ENCODE measurements around the gene MRPL1.

MRPL1 gene

GRCh38 chr4:77992581-77992980, 130.0 kb downstream of the MRPL1 start:
- in situ Hi-C loops (cut with MboI; ENCODE audit: low pct_unique_long_range_greater_than_20kb, low sequenced_read_pairs, unreplicated experiment) = no loop called here
- no peak for DNase-seq (ENCODE audit: low spot score)
- no peak for TF ChIP-seq CTCF (IDR thresholded peaks at IDR 0.05; ENCODE audit: extremely low read depth, insufficient read depth, missing control alignments)

- TF ChIP-seq CTCF (IDR thresholded peaks at IDR 0.05; ENCODE audit: extremely low read depth, insufficient read depth, missing control alignments) = peak; percentile 11
- DNase-seq (ENCODE audit: low spot score) = peak; percentile 41
- in situ Hi-C loops (cut with MboI; ENCODE audit: low pct_unique_long_range_greater_than_20kb, low sequenced_read_pairs, unreplicated experiment) = no loop called here
Observed at GRCh38 chr4:77994194-77994721, 131.6 kb downstream of the MRPL1 start.

- no peak for TF ChIP-seq CTCF (IDR thresholded peaks at IDR 0.05; ENCODE audit: extremely low read depth, insufficient read depth, missing control alignments)
Observed at GRCh38 chr4:77996076-77996475, 133.4 kb downstream of the MRPL1 start.

GRCh38 chr4:78001531-78001930, 138.9 kb downstream of the MRPL1 start:
- in situ Hi-C loops (cut with MboI; ENCODE audit: low pct_unique_long_range_greater_than_20kb, low sequenced_read_pairs, unreplicated experiment) = no loop called here
- no peak for DNase-seq (ENCODE audit: low spot score)
- TF ChIP-seq CTCF (IDR thresholded peaks at IDR 0.05; ENCODE audit: extremely low read depth, insufficient read depth, missing control alignments) = no peak

More at GRCh38 chr4:77996076-77996475, 133.4 kb downstream of the MRPL1 start:
- DNase-seq (ENCODE audit: low spot score) = no peak
- in situ Hi-C loops (cut with MboI; ENCODE audit: low pct_unique_long_range_greater_than_20kb, low sequenced_read_pairs, unreplicated experiment) = no loop called here

- no peak for DNase-seq (ENCODE audit: low spot score)
- no peak for TF ChIP-seq CTCF (IDR thresholded peaks at IDR 0.05; ENCODE audit: extremely low read depth, insufficient read depth, missing control alignments)
- in situ Hi-C loops (cut with MboI; ENCODE audit: low pct_unique_long_range_greater_than_20kb, low sequenced_read_pairs, unreplicated experiment) = no loop called here
Observed at GRCh38 chr4:78002260-78002659, 139.6 kb downstream of the MRPL1 start.

Measured in GM13977 (cell line).